ENCODE data around the gene KRTCAP3. TPM values are rescaled to one million over a fixed set of nuclear protein-coding genes. Genes with fewer than 3 reads are reported as not detected.
A peak's percentile ranks its signal among the peaks of the same experiment; 100 is the strongest.

KRTCAP3 gene
- total and polyA plus RNA-seq, 2 of the 8 experiments (the other 6 are each of a cell fraction or from before 2014, with no cell fraction given): 55.4 to 72.5 TPM

DNA sequence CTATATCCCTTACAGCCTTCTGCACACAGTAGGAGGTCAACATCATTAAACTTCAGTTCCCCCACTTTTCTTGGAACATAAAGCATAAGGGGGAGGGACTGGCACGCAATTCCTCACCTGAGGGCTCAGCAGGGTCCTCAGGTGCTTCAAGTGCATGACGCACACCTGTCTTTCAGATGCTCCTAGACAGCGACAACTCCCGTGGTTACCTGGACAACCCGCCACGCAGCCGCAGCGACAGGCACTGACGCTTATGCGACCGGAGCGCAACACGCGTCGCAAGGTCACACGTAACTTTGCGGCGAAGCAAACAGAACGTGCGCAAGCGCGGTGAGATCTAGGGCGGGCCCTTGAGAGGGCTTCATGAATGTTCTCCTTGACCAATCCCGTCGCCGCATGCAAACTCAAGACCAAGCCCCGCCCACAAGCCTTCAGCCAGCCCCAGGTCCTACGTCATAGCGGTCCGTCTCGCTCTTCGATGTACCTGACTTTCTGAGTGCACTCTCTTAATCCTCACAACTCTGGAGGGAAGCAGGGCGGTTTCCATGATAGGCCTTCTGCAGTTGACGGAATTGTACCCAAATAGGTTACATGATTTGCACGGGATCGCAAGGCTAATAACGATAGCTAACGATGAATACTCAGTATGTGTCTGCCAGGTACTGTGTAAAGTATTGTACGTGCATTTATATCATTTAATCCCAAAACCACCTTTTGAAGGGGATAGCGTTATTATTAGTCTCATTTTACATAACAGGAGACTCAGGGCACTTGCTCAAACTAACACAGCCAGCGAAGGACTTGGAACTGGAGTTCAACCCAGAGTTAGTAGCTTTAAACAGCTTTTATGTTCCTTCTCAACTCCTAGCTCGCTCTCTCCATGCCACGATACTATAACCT lies 47.6 kb downstream of the KRTCAP3 start, which contains the start of gene IFT172 (continued):
- TF ChIP-seq SUZ12 (IDR thresholded peaks at IDR 0.05; ENCODE audit: low read length): no peak
- TF ChIP-seq SAP30 (IDR thresholded peaks at IDR 0.05; ENCODE audit: insufficient read depth, insufficient replicate concordance, low read length): peak; percentile 99
- 0 out of 2 replicates have a peak, but pooled peaks have one; percentile 15 for TF ChIP-seq TCF12 (IDR thresholded peaks at IDR 0.05; ENCODE audit: low read depth, low read length)
- TF ChIP-seq SP1 (IDR thresholded peaks at IDR 0.05; ENCODE audit: low read depth, low read length): no peak; the same call in 1 of the 2 replicates
- TF ChIP-seq POLR2A (IDR thresholded peaks at IDR 0.05; ENCODE audit: control extremely low read depth in 1 of 2, low read depth in 2 of 2, low read length in 2 of 2): peak; percentile 59 to 85
- TF ChIP-seq TAF1 (IDR thresholded peaks at IDR 0.05; ENCODE audit: low read depth, low read length): peak; percentile 77; the same call in 1 of the 2 replicates
- TF ChIP-seq CBX5 (IDR thresholded peaks at IDR 0.05; ENCODE audit: low read depth, low read length): no peak
- TF ChIP-seq, protein P1, sequence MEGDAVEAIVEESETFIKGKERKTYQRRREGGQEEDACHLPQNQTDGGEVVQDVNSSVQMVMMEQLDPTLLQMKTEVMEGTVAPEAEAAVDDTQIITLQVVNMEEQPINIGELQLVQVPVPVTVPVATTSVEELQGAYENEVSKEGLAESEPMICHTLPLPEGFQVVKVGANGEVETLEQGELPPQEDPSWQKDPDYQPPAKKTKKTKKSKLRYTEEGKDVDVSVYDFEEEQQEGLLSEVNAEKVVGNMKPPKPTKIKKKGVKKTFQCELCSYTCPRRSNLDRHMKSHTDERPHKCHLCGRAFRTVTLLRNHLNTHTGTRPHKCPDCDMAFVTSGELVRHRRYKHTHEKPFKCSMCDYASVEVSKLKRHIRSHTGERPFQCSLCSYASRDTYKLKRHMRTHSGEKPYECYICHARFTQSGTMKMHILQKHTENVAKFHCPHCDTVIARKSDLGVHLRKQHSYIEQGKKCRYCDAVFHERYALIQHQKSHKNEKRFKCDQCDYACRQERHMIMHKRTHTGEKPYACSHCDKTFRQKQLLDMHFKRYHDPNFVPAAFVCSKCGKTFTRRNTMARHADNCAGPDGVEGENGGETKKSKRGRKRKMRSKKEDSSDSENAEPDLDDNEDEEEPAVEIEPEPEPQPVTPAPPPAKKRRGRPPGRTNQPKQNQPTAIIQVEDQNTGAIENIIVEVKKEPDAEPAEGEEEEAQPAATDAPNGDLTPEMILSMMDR (IDR thresholded peaks at IDR 0.05; ENCODE audit: control extremely low read depth in 1 of 3, insufficient read depth in 1 of 3, low read depth in 1 of 3, low read length in 3 of 3): no peak
- TF ChIP-seq RFX5 (IDR thresholded peaks at IDR 0.05; ENCODE audit: borderline replicate concordance, low read depth, low read length): no peak
- TF ChIP-seq JUND (IDR thresholded peaks at IDR 0.05; ENCODE audit: low read length): peak; percentile 60
- peak in 1 of 2 experiments; percentile 89; a peak in 2 of 4 replicates for TF ChIP-seq HDAC2 (IDR thresholded peaks at IDR 0.05; ENCODE audit: borderline replicate concordance in 1 of 2, low read depth in 2 of 2, low read length in 2 of 2)
- TF ChIP-seq KDM4A (IDR thresholded peaks at IDR 0.05; ENCODE audit: low read depth, low read length, severe bottlenecking): peak; percentile 99
- TF ChIP-seq PHF8 (conservative IDR thresholded peaks at IDR 0.05; ENCODE audit: low read depth, low read length): peak; percentile 49
- peak; percentile 44; the same call in 1 of the 2 replicates for TF ChIP-seq BRCA1 (IDR thresholded peaks at IDR 0.05; ENCODE audit: low read depth, low read length)
- TF ChIP-seq NRF1 (IDR thresholded peaks at IDR 0.05; ENCODE audit: low read depth, low read length): peak; percentile 98
- TF ChIP-seq SIN3A (conservative IDR thresholded peaks at IDR 0.05 in 1 of 2, IDR thresholded peaks at IDR 0.05 in 1 of 2; ENCODE audit: low read depth in 1 of 2, low read length in 2 of 2): peak; percentile 96 to 99
- TF ChIP-seq CREB1 (IDR thresholded peaks at IDR 0.05): peak; percentile 99
- peak; percentile 51 for TF ChIP-seq ASH2L (IDR thresholded peaks at IDR 0.05; ENCODE audit: low read length)
- TF ChIP-seq, protein P2, sequence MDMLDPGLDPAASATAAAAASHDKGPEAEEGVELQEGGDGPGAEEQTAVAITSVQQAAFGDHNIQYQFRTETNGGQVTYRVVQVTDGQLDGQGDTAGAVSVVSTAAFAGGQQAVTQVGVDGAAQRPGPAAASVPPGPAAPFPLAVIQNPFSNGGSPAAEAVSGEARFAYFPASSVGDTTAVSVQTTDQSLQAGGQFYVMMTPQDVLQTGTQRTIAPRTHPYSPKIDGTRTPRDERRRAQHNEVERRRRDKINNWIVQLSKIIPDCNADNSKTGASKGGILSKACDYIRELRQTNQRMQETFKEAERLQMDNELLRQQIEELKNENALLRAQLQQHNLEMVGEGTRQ (IDR thresholded peaks at IDR 0.05; ENCODE audit: low read length): peak; percentile 16; the same call in 1 of the 2 replicates
